GM19025 (cell line): Measurements from ENCODE around the gene RPAP3.
A peak's percentile ranks its signal among the peaks of the same experiment; 100 is the strongest.

Experiments
- ATAC-seq: cut with Tn5 transposase; IDR thresholded peaks from one replicate; pipeline ENCODE4 v1.9.1; 2021; ENCODE audit warnings: mild to moderate bottlenecking, low read depth, moderate library complexity; ENCODE audit not compliant: unreplicated experiment

RPAP3 gene

GRCh38 chr12:47705566-47706425 is at the start of gene RPAP3:
TSS of gene RPAP3 (minus strand) at chr12:47706030. CDS start at chr12:47702840, 3,190 bp downstream.
- peak; percentile 82 for ATAC-seq

GRCh38 chr12:47754881-47755280 is 49.1 kb upstream of the RPAP3 start:
- ATAC-seq, result peak; percentile 11

DNA sequence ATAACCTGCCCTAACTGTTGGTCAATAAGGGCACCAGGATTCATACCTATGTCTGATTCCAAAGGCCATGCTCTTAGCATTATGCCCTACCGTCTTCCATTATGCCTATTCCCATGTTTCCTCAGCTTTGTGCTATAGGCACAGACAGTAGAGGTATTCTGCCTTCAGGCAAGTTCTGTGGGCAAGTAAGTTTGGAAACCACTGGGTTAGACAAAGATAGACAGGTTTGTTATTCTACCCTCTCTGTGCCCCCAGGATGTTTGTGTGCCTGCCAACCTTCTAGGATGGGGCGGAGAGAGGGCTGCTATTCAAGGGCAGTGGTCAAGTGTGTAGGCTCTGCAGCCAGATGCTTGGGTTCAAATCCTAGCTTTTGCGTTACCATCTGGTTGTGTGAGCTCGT is 48.3 kb upstream of the RPAP3 start:
- no peak for ATAC-seq

DNA sequence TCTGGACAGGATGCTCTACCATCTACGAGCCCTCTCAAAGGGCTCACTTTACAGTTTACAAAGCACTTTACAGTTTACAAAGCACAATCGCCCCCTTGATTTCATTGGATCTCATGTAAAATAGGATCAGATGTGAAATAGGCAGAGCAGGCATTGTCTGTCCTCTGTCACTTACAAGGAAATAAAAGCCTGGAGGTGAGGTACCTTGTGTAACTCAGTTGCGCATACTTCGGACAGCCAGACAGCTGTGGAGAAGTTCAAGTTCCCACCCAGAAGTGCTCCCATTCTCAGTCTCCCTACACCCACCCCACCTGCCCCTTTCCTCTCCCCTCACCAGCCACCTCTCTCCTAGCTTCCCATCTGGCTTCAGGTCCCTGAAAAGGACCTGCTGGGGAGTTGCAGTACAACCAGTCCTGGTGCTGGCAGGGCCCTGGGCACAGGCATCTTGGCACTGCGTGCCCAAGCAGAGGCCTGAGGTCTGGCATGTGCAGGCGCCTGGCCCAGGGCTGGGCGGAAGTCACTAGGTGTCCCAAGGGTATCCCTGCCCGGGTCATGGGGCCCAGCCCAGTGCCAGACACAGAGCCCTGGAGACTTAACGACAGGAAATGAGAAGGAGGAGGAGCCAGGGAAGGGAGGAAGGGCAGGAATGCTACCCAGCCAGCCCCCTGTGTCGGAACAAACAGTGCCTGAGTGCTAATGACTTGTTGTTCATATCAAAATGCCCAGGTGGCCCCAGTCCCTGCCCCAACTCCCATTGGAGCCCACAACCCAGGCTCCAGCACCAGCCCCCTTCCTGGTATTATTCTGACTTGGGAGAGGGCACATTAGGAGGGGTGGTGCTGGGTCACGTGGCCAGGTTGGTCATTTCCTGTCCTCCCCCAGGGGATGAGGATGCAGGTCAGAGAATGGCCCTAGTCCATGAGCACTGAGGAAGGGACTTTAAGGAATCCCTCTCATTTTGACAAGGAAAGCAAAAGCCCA is 47.5 kb upstream of the RPAP3 start:
- ATAC-seq, result no peak

- no peak for ATAC-seq
Measured at GRCh38 chr12:47752552-47752951, 46.7 kb upstream of the RPAP3 start.

DNA sequence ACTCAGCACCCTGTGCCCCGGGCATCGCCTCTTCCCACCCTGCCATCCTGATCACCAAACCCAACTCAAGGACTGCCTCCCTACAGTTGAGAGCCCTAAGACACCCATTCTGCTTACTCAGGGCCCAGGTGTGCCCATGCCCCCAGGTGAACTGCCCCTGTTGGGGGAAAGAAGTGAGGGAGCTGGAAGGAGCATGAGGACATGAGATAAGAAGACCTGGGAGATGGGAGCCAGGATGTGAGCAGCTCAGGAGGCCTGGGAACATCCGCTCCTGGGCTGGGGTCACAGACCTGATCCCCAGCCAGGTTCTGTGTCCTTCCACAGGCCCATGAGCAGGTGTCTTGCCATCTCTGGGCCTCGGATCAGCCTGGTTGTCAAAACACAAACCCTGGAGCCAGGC is 46.3 kb upstream of the RPAP3 start:
- ATAC-seq, result no peak

DNA sequence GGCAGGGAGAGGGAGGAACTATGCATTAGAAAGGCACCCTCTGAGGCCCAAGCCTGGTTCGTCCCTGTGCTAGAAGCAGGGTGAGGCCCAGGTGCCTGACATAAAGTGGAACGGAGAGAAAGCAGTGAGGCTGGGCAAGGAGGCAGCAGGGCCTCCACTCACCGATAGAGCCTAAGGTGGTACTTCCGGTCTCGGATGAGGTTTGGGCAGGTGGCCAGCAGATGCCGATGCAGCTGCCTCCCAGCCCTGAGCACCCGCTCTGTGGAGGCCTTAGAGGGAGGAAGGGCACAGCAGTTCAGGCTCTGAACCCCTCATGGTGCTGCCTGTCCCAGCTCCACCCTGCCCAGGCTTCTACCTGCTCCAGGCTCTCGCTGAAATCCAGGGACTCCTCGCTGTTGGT is 45.7 kb upstream of the RPAP3 start:
- no peak for ATAC-seq

DNA sequence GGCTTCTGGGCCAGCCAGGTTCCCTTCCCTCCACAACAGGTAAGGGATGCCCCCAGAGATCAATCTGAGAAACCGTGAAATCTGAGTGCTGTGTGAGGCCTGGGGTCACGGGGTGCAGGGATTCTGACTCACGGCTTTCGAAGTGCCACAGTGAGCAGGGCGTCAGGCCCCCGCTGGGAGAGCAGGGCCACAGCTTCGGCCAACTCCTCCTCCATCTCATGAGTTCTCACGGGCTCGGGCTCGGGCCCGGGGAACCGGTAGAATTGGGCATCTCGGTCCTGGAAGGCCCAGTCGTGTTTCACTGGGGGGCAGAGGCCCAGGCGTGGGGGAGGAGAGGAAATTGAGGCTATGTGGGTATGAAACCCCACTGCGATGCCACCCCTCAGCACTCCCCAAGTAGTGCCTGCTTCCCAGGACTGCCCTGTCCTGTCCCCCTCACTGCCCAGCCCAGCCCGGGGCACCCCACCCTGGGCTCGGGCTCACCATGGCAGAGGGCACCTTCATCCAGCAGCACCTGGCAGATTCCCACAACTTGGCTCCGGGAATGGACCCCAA is 45.2 kb upstream of the RPAP3 start:
- ATAC-seq, result no peak

DNA sequence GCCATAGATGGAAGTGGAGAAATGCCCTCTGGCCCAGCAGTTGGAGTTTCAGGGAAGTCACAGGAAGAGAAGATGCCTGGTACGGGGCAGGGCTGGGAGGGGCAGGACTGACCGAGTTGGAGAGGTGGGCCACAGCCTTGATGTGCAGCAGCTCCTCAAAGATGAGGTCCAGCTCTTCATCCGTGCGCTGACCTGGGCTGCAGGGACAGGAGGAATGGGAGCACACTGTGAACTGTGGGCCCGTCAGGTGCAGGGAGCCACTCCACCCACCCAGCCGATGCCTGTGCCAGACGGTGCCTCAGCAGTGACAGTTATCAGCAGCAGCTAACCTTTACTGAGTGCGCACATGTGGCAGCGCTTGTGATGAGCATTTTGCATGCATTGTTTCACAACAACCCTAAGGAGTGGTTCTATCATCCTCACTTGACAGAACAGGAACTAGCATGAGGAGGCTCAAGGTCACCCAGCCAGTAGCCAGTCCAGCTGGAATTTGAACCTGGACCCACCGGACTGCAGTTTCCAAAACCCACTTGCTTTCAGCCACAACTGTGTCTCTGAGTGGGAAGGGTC is 44.5 kb upstream of the RPAP3 start:
- ATAC-seq, result no peak

GRCh38 chr12:47748899-47749298 is 43.1 kb upstream of the RPAP3 start:
- no peak for ATAC-seq

GRCh38 chr12:47748507-47748828 is 42.6 kb upstream of the RPAP3 start:
- no peak for ATAC-seq

GRCh38 chr12:47747596-47748506 is 42.0 kb upstream of the RPAP3 start:
- ATAC-seq, result no peak

DNA sequence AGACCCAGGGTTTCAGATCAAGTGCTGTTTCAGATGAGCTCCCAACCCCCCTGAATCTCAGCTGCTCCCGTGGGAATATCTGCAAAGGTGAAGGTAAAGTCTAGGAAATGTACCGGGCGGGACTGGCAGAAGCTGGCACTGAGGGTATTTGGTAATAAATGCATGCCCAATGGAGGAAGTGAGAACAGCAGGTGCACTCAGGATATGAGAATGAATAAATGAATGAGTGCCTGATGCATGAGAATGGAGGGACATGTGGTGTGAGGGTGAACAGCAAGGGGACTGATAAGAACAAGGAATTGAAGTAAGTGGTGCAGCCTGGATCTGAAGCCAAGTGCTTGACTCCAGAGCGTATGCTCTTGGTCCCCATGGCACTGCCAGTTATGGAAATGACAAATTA is 41.3 kb upstream of the RPAP3 start:
- ATAC-seq, result no peak

DNA sequence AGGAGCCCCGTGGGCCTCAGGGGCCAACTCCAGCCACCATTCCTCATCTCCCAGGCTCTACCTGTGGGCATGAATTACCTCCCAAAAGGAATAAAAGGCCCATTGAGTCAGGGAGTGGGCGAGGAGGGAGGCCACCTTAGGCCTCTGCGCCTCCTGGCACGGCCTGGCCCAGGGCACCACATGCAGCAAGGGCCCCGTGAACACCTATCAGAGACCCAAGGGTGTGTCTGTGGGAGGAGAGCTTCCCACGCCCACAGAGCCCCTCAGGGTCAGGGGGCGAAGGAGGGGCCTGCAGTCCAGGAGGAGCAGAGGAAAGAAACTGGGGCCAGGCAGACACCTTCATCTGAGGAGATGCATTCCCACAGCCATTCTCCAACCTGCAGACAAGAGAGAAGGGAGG is 40.7 kb upstream of the RPAP3 start:
- ATAC-seq, result no peak

- no peak for ATAC-seq
Measured at GRCh38 chr12:47746073-47746472, 40.2 kb upstream of the RPAP3 start.

GRCh38 chr12:47745485-47746041 is 39.7 kb upstream of the RPAP3 start:
- no peak for ATAC-seq

GRCh38 chr12:47744778-47745436 is 39.1 kb upstream of the RPAP3 start:
- ATAC-seq, result no peak

GRCh38 chr12:47744005-47744651 is 38.3 kb upstream of the RPAP3 start:
- ATAC-seq, result no peak
